Adipocyte (in vitro differentiated cells): Measurements from ENCODE around the gene YBEY.

ENCODE experiments used
- DNase-seq: peaks from one replicate; pipeline ENCODE4 v3.0.0-alpha.2; 2015; ENCODE audit warnings: low read depth
- H3K27me3 ChIP-seq: replicated peaks from 2 replicates; pipeline ENCODE4 v1.7.0; 2013; ENCODE audit warnings: mild to moderate bottlenecking, low read length, moderate library complexity; ENCODE audit not compliant: control insufficient read depth, insufficient read depth
- H3K36me3 ChIP-seq: 2 replicates; pipeline ENCODE4 v1.7.0; 2013; ENCODE audit warnings: low read length, mild to moderate bottlenecking, moderate library complexity; ENCODE audit not compliant: control insufficient read depth, insufficient read depth, severe bottlenecking
- H3K4me1 ChIP-seq: 2 replicates; pipeline ENCODE4 v1.7.0; 2013; ENCODE audit warnings: mild to moderate bottlenecking, low read length, moderate library complexity; ENCODE audit not compliant: control insufficient read depth, insufficient read depth
- H3K4me3 ChIP-seq: 2 replicates; pipeline ENCODE4 v1.7.0; 2013; ENCODE audit warnings: mild to moderate bottlenecking, low read length, moderate library complexity
- H3K9ac ChIP-seq: 2 replicates; pipeline ENCODE4 v1.7.0; 2013; ENCODE audit warnings: mild to moderate bottlenecking, low read length, moderate library complexity
- H3K9me3 ChIP-seq: 2 replicates; pipeline ENCODE4 v1.7.0; 2013; ENCODE audit warnings: mild to moderate bottlenecking, low read length, moderate library complexity; ENCODE audit not compliant: control insufficient read depth

Gene YBEY

DNA sequence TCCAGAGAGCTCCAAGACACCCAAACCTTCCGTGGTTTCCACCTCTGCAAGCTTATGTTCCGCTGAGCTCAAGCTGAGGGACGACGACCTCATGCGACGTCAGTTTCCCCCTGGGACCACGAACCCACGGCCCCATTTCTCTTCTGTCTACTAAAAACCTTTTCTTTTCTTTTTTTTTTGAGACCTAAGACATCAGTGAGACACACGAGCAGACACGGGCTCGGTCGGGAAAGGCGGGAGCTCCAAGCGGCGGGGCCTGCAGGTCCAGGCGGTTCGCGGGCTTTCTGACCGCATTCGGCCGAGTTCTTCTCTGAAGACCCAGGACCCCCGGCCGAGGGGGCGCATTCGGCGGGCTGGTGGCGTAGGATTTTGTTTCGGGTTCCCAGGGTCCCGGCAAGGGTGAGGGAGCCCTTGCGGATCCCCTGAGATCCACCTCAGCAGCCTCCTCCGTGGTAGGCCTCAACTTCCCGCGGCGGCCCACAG lies 37.1 kb downstream of the YBEY start:
- peak; percentile 53 for DNase-seq
- no peaks in the 10 kb centered on the region for H3K27me3 ChIP-seq
- H3K9me3 ChIP-seq: no peaks in the 10 kb centered on the region
- peaks cover 24% of the 10 kb centered on the region for H3K4me1 ChIP-seq
- peak overlapping the region; percentile 86 for H3K9ac ChIP-seq
- H3K36me3 ChIP-seq: peaks cover 10% of the 10 kb centered on the region
- H3K4me3 ChIP-seq: peak overlapping the region; percentile 95

DNA sequence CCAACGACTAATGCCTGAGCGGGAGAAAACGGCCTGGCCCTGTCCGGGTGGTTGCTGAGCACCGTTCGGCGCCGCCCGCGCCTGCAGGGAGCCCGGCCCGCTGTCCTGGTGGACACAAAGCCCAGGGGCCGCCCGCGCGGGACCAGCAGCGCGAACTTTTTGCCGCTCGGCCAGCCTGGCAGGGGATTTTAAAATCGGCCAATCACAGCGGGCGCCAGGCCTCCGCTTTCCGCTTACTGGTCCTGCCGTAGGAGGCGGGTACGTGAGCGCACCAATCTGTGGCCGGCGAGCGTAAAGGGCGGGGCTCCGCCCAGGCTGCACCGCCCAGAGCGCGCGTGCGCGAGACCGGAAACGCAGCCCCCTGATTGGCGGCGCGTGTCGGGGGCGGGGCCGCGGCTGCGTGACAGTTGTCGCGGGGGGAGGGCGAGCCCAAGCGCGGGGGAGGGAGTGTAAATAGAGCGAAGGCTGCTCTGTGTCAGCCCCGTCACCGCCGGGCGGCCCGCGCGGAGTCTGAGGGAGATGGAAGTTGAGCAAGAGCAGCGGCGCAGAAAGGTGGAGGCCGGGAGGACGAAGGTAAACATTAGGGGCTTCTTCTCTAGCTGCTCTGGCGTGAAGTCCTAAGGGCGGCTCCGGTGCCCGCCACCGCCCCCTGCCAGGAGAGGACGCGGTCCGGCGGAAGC lies 37.7 kb downstream of the YBEY start, which contains the start of the genes C21orf58 and PCNT:
C21orf58 (minus strand) TSS at position 161 of the 680 bp plus-strand sequence. CDS start 1,132 bp downstream, outside the sequence.
PCNT (plus strand) TSS at position 447 of the 680 bp plus-strand sequence; CDS start at position 520, 73 bp downstream.
- no peaks in the 10 kb centered on the region for H3K27me3 ChIP-seq
- peaks cover 15% of the 10 kb centered on the region for H3K36me3 ChIP-seq
- H3K9me3 ChIP-seq: no peaks in the 10 kb centered on the region
- peaks cover 24% of the 10 kb centered on the region for H3K4me1 ChIP-seq
- peak within 1 kb of the TSS; percentile 94 for H3K9ac ChIP-seq
- peak within 1 kb of the TSS; percentile 95 for H3K4me3 ChIP-seq
- peak; percentile 99 for DNase-seq

DNA sequence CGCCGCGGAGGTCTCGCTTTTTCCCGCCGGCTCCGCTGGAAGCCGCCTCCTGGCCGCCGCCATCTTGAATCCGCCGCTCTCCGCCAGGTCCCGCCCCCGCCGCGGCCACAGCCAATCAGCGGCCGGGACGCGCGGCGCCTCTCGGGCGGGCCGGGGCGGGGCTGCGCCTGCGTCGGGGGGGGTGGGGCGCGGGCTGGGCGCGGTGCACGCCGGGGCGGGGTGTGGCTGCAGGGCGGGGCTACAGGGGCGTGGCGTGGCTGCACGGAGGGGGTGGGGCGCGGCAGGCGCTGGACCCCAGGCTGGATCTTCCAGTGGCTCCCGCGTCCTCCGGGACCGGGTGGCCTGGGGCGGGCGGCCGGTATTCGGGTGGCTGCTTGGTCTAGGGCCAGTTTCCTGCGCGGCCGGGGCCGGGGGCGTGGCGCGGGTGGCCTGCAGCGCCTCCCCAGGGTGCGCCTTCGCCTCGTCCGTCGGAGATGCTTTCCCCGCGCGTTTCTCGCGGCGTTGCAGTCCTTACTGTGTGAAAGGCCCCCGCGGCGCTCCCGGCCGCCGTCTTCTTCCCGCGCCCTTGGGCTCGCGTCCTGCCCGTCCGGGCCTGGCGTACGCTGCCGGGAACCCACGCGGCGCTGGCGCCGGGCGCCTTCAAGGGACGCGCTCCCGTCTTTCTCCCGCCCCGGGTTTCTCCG lies 38.4 kb downstream of the YBEY start:
- Histone ChIP-seq H3K9ac (peak overlapping the region; percentile 94), H3K27me3 (no peaks in the 10 kb centered on the region), H3K9me3 (no peaks in the 10 kb centered on the region), H3K4me1 (peaks cover 24% of the 10 kb centered on the region), H3K36me3 (peaks cover 21% of the 10 kb centered on the region), H3K4me3 (peak overlapping the region; percentile 95)
- peak; percentile 93 for DNase-seq

DNA sequence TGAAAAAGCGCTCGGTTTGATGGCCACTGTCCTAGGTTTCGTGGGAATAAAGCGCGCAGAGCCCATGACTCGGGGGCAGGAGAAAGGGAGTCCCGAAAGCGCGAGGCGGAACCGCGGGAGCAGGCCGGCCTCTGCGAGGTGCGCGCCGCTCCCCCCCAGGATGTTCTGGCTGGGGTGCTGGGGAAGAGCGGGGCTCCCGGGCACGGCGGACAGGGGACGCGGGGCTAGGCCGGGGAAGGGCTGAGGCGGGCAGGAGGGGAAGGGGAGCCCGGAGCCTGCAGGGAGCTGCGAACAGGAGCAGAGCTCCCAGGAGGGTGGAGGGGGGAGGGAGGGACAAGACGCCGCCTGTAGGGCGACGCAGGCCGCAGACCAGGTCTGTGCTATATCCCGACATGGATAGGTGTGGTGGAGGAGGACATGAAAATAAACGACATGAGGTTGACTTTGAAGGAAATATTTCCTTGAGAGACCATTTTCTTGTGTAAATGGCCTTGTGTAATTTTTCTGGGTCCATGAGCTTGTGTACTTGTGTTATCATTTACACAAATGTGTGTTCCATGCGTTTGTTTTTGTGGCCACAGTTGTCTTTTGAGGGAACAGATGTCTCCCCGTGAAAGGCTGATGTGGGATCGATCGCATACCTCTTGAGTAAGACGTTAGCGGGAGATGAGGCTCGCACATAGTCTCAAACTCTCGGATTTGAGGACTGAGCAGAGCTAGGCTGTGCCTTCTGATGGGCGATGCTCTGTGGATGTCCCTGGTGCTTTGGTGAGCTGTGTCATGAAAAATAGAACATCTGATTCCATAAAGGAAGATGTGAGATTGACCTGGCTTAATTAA lies 39.2 kb downstream of the YBEY start:
- peak; percentile 73 for DNase-seq

DNA sequence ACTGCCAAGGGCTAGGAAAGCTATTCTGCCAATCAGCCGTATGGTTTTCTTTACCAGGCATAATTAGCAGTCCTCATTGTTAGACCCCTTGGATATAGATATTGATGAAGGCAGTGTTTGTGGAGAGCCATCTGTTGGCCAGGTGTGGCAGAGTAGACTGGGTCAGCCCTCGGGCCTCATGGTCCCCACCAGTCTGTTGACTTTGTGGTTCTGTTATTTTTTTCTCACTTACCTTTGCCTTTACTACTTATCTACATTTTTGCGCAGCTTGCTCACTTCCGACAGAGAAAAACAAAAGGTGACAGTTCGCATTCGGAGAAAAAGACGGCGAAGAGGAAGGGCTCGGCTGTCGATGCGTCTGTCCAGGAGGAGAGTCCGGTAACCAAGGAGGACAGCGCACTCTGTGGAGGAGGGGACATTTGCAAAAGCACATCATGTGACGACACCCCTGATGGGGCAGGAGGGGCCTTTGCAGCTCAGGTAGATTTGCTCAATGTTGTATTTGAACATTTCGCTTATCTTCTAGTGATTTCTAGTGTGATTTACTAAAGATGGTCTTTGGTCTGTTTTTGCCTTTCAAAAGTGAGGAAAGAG lies 40.1 kb downstream of the YBEY start:
- no peaks in the 10 kb centered on the region for H3K27me3 ChIP-seq
- no peak for DNase-seq
- H3K36me3 ChIP-seq: peaks cover 29% of the 10 kb centered on the region
- peak overlapping the region; percentile 89 for H3K4me3 ChIP-seq
- peak overlapping the region; percentile 83 for H3K9ac ChIP-seq
- no peaks in the 10 kb centered on the region for H3K9me3 ChIP-seq
- H3K4me1 ChIP-seq: peaks cover 24% of the 10 kb centered on the region

More for the DNA sequence above, 39.2 kb downstream of the YBEY start:
- Histone ChIP-seq H3K4me3 (peak overlapping the region; percentile 89), H3K36me3 (peaks cover 25% of the 10 kb centered on the region), H3K9me3 (no peaks in the 10 kb centered on the region), H3K9ac (peak overlapping the region; percentile 83), H3K27me3 (no peaks in the 10 kb centered on the region), H3K4me1 (peaks cover 24% of the 10 kb centered on the region)

DNA sequence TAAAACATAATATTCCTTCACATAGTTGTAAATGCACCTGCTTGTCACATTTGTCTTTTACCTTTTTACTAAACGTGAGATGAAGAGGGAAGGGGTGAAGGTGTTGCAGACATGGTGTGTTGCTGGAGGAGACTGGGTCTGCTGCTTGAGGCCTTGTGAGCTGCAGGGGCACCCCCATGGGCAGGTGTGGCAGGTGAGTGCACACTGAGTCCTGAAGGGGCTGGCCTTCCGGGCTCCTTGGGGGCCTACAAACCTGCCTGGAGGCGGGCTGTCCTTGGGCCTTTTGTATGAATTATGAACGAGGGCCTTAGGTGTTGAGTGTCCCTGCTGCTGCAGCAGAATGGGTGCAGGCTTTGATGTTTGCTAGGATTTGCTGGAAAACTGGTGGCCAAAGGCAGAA lies 41.6 kb downstream of the YBEY start:
- H3K4me1 ChIP-seq: peaks cover 23% of the 10 kb centered on the region
- DNase-seq: no peak
- no peaks in the 10 kb centered on the region for H3K9me3 ChIP-seq
- H3K4me3 ChIP-seq: no peak overlapping the region
- H3K27me3 ChIP-seq: no peaks in the 10 kb centered on the region
- H3K36me3 ChIP-seq: peaks cover 32% of the 10 kb centered on the region
- no peak overlapping the region for H3K9ac ChIP-seq

DNA sequence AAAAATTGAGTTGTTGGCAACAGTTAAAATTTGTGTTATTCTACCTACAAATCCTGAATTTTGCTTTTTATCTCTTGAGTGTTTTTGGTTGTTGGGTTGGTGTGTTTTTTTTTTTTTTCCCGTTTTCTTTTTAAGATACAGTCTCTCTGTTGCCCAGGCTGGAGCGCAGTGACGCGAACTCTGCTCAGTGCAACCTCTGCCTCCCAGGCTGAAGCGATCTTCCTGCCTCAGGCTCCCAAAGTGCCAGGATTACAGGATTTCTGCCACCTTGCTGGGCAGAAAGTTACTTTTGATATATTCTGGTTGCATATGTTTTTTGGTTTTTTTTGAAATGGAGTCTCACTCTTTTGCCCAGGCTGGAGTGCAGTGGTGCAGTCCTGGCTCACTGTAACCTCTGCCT lies 42.0 kb downstream of the YBEY start:
- Histone ChIP-seq H3K9ac (no peak overlapping the region), H3K27me3 (no peaks in the 10 kb centered on the region), H3K9me3 (no peaks in the 10 kb centered on the region), H3K4me3 (no peak overlapping the region), H3K36me3 (peaks cover 32% of the 10 kb centered on the region), H3K4me1 (peaks cover 21% of the 10 kb centered on the region)
- no peak for DNase-seq

DNA sequence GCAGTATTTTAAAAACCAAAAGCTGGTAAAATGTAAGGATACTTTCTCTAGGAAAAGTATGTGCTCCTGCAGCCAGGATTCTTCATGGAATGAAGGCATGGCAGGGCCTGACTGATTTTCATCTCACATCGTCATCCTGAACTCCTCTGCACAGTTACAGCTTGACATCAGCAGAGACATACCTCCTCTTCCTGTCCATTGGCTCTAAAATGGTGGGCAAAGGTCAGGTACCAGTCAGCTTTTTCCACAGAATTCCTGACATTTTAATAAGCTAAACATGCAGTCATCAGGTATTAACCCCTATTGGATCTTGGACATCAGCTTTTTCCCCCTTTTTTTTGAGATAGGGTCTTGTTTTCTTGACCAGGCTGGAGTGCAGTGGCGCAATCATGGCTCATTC lies 43.7 kb downstream of the YBEY start:
- Histone ChIP-seq H3K9me3 (no peaks in the 10 kb centered on the region), H3K36me3 (peaks cover 38% of the 10 kb centered on the region), H3K4me1 (peaks cover 20% of the 10 kb centered on the region), H3K9ac (no peak overlapping the region), H3K4me3 (no peak overlapping the region), H3K27me3 (no peaks in the 10 kb centered on the region)
- no peak for DNase-seq

DNA sequence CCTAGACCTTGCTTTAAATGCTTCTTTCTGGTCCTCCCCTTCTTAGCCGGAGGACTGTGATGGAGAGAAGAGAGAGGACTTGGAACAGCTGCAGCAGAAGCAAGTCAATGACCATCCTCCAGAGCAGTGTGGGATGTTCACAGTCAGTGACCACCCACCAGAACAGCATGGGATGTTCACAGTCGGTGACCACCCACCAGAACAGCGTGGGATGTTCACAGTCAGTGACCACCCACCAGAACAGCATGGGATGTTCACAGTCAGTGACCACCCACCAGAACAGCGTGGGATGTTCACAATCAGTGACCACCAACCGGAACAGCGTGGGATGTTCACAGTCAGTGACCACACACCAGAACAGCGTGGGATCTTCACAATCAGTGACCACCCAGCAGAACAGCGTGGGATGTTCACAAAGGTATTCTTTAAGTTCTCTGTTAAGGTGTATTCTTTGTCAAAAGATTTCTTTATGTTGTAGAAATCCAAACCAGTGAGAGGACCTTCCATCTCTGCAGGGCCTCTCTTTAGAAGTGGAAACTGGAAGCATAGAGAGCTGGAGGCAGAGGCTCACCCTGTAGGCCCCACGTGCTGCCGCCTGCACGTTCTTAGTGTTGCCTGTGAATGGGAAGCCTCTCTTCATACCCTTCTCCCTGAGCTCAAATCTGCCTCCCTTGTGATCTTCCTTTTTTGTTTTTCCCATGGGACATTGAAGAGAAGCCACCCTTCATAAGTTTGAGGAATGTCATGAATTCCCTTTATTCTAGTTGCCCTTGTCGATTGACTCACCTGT lies 48.4 kb downstream of the YBEY start:
- DNase-seq: no peak
- H3K4me3 ChIP-seq: no peak overlapping the region
- peaks cover 9% of the 10 kb centered on the region for H3K4me1 ChIP-seq
- no peaks in the 10 kb centered on the region for H3K27me3 ChIP-seq
- H3K9me3 ChIP-seq: no peaks in the 10 kb centered on the region
- peaks cover 51% of the 10 kb centered on the region for H3K36me3 ChIP-seq
- no peak overlapping the region for H3K9ac ChIP-seq

DNA sequence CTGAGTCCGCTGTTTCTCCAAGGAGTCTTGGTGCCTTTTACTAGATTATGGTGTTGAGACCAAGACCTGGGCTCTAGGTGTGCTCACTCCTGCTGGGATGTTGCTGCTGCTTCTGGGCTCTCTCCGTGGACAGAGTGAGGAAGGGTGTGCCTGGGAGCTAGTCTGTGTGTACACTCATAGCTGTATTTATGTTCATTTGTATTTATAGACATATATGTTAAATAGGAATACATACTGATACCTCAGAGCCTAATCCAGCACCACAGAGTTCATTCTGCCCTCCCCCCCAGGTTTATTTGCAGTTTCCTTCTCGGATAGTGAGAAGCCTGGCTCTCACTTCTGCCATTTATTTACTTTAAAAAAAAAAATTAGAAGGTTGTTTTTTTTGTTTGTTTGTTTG lies 50.5 kb downstream of the YBEY start:
- DNase-seq: no peak
- H3K9ac ChIP-seq: no peak overlapping the region
- no peak overlapping the region for H3K4me3 ChIP-seq
- no peaks in the 10 kb centered on the region for H3K27me3 ChIP-seq
- peaks cover 9% of the 10 kb centered on the region for H3K4me1 ChIP-seq
- H3K9me3 ChIP-seq: no peaks in the 10 kb centered on the region
- H3K36me3 ChIP-seq: peaks cover 47% of the 10 kb centered on the region
